GM23338 (cell line): ENCODE measurements around the gene UCKL1.

Experiments used
- CREB1 ChIP-seq: fragments of 250-450 bp; sonication (Bioruptor Pico); IDR thresholded peaks from 2 replicates; pipeline ENCODE4 v1.5.0; 2020; ENCODE audit warnings: low read depth, mild to moderate bottlenecking, moderate library complexity
- CTCF ChIP-seq, 2 experiments: fragments of 200-600 bp in 1 of 2; sonication (generic) in 1 of 2; conservative IDR thresholded peaks; 2 replicates each; pipeline versions ENCODE4 v1.5.1 to v1.6.1; 2016 to 2017; ENCODE audit warnings: antibody characterized with exemption in 2 of 2, low read depth in 2 of 2, mild to moderate bottlenecking in 2 of 2, moderate library complexity in 1 of 2
- ETS1 ChIP-seq: IDR thresholded peaks from 2 replicates; pipeline ENCODE4 v1.6.1; 2016; ENCODE audit warnings: antibody characterized with exemption
- EZH2 ChIP-seq: fragments of 200-600 bp; sonication (generic); IDR thresholded peaks from one replicate; pipeline ENCODE4 v1.8.0; 2017; ENCODE audit warnings: antibody characterized with exemption, mild to moderate bottlenecking, low read depth; ENCODE audit not compliant: unreplicated experiment
- EZH2phosphoT487 ChIP-seq: fragments of 200-600 bp; sonication (generic); IDR thresholded peaks from one replicate; pipeline ENCODE4 v1.8.1; 2018; ENCODE audit warnings: antibody characterized with exemption; ENCODE audit not compliant: unreplicated experiment
- POLR2AphosphoS5 ChIP-seq: IDR thresholded peaks from 2 replicates; pipeline ENCODE4 v1.6.1; 2016; ENCODE audit warnings: antibody characterized with exemption, low read depth
- REST ChIP-seq: IDR thresholded peaks from one replicate; pipeline ENCODE4 v1.6.1; 2018; ENCODE audit warnings: antibody characterized with exemption; ENCODE audit not compliant: unreplicated experiment

- TF ChIP-seq CTCF (conservative IDR thresholded peaks at IDR 0.05; ENCODE audit: low read depth in 2 of 2) = no peak
- TF ChIP-seq CREB1 = no peak
- TF ChIP-seq EZH2phosphoT487 = no peak
- no peak for TF ChIP-seq EZH2
- no peak for TF ChIP-seq ETS1
- no peak for TF ChIP-seq REST
- TF ChIP-seq POLR2AphosphoS5 = no peak
Observed at GRCh38 chr20:63958964-63959698, 2.9 kb upstream of the UCKL1 start.
